ENCODE measurements around the gene NIPAL3.
A peak's percentile ranks its signal among the peaks of the same experiment; 100 is the strongest.
"Not testable (repeated sequence)": the region's sequence is repeated elsewhere in the genome, so short reads cannot be mapped to it uniquely, and the experiment has no call there.

NIPAL3 gene

GRCh38 chr1:24463776-24464735 is 48.5 kb downstream of the NIPAL3 start:
- no peak for DNase-seq

- no peak for DNase-seq
These were observed 49.5 kb downstream of the NIPAL3 start for GRCh38 chr1:24465099-24465498.

GRCh38 chr1:24465638-24466037 is 50.0 kb downstream of the NIPAL3 start:
- peak; percentile 65 for DNase-seq

DNA sequence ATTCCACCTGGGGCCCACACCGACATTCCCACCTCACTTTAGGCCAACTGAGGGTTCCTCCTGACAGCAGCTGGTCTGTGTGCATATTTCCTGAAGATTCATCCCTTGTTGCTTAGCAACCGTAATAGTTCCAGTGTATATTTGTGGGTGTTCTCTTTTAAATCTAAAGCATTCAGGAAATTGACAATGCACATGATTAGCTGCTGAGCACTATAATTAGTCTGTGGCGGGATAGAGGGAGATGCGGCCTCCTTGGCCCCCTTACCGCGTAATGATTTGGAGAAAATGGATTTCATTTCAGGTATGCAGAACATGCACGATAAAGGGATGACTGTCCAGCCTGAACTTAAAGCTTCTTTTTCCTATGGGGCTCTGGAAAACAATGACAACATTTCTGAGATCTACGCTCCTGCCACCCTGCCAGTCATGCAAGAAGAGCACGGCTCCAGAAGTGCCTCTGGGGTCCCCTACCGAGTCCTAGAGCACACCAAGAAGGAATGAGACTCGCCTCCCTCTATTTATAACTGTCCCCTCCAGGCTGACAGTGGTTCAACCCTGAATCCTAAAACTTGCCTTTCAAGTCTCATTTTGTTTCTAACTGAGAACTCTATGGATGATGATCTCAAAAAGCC is 53.2 kb downstream of the NIPAL3 start:
- DNase-seq, result no peak

DNA sequence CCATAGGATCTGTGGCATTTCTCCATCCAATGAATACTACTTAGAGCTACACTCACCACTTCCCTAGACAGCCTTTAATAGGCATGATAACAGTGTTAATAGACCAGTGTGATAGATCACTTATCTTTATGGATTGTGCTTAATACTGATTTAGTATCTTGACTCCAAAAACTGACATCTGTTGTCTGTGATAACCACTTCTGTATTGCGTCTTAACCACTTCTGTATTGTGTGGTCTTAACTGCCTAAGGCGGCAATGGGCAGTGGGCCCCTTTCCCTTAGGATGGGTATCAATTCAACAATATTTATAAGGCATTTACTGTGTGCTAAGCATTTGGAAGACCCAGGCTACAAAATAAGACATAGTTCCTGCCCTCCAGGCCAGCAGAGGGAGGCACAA is 55.0 kb downstream of the NIPAL3 start:
- no peak for DNase-seq

GRCh38 chr1:24472527-24473251 is 57.1 kb downstream of the NIPAL3 start:
- no peak for DNase-seq

- no peak for DNase-seq
These were observed 58.6 kb downstream of the NIPAL3 start for GRCh38 chr1:24474193-24474592.

- no peak for DNase-seq
These were observed 60.1 kb downstream of the NIPAL3 start for GRCh38 chr1:24475700-24476099.

- DNase-seq, result no peak
These were observed 61.0 kb downstream of the NIPAL3 start for GRCh38 chr1:24476571-24476970.

DNA sequence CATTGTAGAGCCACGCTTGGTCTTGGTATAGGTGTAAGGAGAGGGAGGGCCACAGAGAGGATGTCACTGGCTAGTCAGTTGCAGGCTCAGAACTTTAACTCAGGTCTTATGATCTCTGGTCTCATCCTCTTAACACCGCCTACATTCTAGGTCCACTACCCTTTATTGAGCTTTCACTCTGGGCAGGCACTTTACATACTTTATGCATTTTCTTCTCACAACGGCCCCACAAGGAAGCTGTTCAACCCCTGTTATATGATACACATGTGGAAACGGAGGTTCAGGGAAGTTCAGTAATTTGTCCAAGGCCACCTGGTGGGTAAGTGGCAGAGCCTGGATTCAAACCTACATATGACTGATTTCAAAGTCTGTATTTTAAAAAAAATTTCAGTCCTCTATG is 61.7 kb downstream of the NIPAL3 start:
- no peak for DNase-seq

DNA sequence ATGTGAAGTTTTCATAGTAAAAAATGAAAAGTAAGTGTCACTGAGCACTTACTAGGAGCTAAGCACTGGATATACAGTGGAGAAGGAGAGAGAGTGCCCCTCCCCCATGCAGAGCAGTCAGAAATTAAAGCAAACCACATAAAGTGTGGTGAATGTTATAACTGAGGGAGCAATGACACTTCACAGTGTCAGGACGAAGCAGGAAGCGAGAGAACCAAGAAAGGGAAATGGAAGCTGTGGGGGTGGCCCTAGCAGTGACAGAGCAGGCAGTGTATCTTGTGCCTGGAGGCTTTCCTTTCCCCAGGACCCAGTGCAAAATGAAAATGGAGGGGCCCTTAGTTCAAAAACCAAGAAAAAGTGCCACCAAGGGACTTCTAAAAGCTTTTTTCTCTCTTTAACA is 65.5 kb downstream of the NIPAL3 start:
- DNase-seq, result peak; percentile 46

DNA sequence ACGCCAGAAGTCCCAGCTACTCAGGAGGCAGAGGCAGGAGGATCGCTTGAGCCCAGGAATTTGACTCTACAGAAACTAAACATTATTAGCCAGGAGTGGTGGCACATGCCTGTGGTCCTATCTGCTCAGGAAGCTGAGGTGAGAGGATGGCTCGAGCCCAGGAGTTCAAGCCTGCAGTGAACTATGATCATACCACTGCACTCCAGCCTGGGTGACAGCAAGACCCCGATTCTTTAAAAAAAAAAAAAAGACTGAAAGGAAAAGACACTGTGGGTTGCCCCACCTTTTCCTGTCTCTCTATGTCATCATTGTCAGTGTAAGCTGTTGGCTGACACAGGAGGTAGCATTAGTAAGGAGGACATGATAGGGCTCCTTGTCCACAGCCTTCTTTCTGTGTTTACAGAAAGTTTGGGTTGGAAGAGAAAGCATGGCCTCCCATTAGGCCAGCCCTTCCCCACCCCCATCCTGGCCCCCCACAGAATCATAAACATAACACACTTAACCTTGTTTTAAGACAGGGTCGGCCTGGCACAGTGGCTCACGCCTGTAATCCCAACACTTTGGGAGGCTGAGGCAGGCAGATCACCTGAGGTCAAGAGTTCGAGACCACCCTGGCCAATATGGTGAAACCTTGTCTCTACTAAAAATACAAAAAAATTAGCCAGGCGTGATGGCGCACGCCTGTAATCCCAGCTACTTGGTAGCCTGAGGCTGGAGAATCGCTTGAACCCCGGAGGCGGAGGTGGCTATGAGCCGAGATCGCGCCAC is 66.4 kb downstream of the NIPAL3 start:
- DNase-seq, result no peak

DNA sequence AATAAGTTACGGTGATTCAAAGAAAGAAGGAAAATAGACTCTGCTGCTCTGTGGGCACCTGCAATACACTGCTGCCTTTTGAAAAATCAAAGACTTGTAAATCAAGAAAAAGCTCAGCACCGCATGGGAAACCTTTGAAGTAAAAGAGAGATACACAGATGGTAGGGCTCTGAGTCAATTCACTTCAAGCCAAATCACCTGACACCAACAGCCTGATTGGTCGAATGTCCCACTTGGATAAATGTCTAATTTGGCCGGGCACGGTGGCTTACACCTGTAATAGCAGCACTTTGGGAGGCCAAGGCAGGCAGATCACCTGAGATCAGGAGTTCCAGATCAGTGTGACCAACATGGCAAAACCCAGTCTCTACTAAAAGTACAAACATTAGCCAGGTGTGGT is 67.8 kb downstream of the NIPAL3 start:
- no peak for DNase-seq

- DNase-seq, result no peak
These were observed 68.6 kb downstream of the NIPAL3 start for GRCh38 chr1:24484199-24484598.

DNA sequence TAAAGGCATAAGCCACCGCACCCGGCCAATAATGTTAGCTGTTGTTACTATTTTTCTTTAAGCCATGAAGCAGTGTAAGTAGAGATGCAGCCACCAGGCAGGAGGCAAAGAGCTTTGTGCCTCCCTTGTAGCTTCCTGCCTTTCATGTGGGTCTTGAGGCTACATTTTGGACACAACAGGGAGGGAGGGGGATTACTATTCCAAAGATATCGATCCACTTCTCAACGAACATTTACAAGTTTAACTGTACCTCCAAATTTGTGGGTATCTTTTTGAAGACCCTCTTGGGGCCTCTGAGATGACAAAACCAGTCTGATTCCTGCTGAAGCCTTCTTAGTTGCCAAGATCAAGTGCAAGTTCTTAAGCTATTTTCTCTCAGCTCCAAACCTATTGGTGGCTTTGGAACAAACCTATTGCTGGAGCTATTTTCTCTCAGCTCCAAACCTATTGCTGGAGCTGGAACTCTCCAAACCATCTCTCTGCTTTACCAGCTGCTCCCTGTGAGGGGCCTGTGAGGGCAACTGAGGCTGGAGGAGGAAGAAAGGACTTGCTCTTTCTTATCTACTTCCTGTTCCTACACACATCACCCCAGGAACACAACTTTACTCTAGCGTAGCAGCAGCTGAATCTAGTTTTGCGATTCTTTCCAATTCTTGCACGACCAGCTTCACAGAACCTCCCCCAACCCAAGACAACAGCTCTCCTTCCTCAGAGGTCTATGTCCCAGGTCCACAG is 70.9 kb downstream of the NIPAL3 start:
- DNase-seq, result no peak

DNA sequence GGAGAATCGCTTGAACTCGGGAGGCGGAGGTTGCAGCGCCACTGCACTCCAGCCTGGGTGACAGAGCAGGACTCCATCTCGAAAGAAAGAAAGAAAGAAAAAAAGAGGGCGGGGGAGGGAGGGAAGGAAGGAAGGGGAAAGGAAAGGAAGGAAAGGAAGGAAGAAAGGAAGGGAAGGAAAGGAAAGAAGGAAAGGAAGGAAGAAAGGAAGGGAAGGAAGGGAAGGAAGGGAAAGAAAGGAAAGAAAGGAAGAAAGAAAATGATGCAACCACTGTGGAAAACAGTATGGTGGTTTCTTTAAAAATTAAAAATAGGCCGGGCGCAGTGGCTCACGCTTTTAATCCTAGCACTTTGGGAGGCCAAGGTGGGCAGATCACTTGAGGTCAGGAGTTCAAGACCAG is 71.9 kb downstream of the NIPAL3 start:
- no peak for DNase-seq

DNA sequence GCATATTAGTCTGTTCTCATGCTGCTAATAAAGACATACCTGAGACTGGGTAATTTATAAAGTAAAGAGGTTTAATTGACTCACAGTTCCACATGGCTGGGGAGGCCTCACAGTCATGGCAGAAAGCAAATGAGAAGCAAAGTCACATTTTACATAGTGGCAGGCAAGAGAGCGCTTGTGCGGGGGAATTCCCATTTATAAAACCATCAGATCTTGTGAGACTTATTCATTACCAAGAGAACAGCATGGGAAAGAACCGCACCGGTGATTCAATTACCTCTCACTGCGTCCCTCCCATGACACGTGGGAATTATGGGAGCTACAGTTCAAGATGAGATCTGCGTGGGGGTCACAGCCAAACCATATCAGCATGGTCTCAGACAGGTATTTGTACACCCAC is 72.6 kb downstream of the NIPAL3 start:
- DNase-seq, result not testable (repeated sequence)

DNA sequence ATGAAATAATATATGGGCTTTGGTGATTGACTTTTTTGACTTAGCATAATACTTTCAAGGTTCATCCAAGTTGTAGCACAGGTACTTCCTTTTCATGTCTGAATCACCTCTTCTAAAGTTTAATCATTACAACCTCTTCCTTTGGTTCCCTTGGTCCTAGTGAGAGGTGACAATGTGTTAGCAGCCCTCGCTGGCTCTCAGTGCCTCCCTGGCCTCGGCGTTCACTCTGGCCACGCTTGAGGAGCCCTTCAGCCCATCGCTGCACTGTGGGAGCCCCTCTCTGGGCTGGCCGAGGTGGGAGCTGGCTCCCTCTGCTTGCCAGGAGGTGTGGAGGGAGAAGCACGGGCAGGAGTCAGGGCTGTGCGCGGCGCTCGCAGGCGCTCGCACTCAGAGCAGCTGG is 74.1 kb downstream of the NIPAL3 start:
- DNase-seq, result no peak

GRCh38 chr1:24490101-24490781 is 74.6 kb downstream of the NIPAL3 start:
- no peak for DNase-seq

- DNase-seq, result no peak
These were observed 76.2 kb downstream of the NIPAL3 start for GRCh38 chr1:24491577-24492360.

GRCh38 chr1:24492935-24493334 is 77.3 kb downstream of the NIPAL3 start:
- DNase-seq, result not testable (repeated sequence)

Measured in RPMI8226 (cell line).